GM21526 (cell line): ENCODE results near the gene SCAPER.
"Not testable (repeated sequence)": the region's sequence is repeated elsewhere in the genome, so short reads cannot be mapped to it uniquely, and the experiment has no call there.

Experiments used
- ATAC-seq: cut with Tn5 transposase; IDR thresholded peaks from one replicate; pipeline ENCODE4 v1.9.1; 2021; ENCODE audit warnings: moderate library complexity; ENCODE audit not compliant: unreplicated experiment, low FRiP score

The SCAPER gene

GRCh38 chr15:76916369-76916768 lies 11.2 kb upstream of the SCAPER start:
- no peak for ATAC-seq

DNA sequence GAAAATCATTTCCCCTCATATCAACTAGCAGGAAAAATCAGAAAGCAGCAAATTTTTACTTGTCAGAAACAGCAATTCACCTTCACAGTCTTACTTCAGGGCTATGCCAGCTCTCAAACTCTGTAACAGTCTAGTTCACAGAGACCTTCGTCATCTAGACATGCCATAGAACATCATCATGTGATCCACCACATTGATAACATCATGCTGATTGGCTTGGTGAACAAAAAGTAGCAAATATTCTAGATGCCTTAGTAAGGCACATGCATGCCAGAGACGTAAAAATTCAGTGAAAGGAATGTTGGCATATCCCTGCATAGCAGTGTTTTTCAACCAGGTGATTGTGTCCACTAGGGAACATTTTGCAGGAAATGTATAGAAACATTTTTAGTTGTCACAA lies 8.6 kb upstream of the SCAPER start:
- ATAC-seq, result no peak

GRCh38 chr15:76912430-76912829 lies 7.3 kb upstream of the SCAPER start:
- ATAC-seq, result no peak

- no peak for ATAC-seq
Observed at GRCh38 chr15:76905855-76906254, 715 bp upstream of the SCAPER start.

DNA sequence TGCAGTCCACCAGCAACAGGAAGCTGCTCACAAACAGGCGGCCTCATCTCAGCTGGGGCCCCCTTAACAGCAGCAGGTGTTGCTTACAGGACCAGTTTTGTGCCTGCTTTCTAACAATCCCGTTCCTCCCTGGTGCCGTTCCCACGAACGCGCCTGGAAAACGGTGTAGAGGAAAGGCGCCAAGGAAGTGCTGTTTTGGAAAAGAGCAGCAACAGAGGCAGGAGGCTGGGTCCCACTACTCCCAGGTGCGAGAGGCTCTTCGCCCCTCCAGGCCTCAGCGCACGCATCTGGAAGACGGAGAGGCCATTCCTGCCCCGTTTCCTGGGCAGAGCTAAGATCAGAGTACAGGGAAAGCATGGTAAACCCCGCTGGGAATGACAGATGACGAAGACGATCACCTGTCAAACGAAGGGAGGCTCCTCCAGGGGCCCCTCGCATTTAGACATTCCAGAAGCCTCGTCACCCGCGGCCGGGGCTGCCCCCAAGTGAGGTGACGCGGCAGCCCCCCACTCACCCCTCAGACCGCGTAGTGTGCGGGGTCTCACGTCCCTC lies 603 bp downstream of the SCAPER start:
- peak; percentile 28 for ATAC-seq

- no peak for ATAC-seq
Observed at GRCh38 chr15:76903251-76903681, 1.9 kb downstream of the SCAPER start.

DNA sequence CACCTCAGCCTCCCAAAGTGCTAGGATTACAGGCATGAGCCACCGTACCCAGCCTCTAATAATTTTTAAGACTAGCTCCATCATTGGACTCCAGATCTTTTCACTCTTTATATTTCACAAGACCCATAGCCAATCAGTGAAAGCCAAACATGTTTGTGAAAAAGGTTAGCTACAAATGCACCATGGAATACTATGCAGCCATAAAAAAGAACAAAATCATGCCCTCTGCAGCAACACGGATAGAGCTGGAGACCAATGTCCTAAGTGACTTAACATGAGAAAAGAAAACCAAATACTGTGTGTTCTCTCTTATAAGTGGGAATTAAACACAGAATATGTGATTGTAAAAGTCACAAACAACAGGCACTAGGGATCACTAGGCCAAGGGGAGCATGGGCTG lies 3.2 kb downstream of the SCAPER start:
- no peak for ATAC-seq

GRCh38 chr15:76899931-76900310 lies 5.2 kb downstream of the SCAPER start:
- not testable (repeated sequence) for ATAC-seq

GRCh38 chr15:76899176-76899930 lies 5.8 kb downstream of the SCAPER start:
- not testable (repeated sequence) for ATAC-seq

GRCh38 chr15:76898102-76898501 lies 7.0 kb downstream of the SCAPER start:
- ATAC-seq, result no peak

GRCh38 chr15:76894174-76894573 lies 11.0 kb downstream of the SCAPER start:
- no peak for ATAC-seq

DNA sequence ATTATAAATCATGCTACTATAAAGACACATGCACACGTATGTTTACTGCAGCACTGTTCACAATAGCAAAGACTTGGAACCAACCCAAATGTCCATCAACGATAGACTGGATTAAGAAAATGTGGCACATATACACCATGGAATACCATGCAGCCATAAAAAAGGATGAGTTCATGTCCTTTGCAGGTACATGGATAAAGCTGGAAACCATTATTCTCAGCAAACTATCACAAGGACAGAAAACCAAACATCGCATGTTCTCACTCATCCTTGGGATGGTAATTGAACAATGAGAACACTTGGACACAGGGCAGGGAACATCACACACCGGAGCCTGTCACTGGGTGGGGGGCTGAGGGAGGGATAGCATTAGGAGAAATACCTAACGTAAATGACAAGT lies 12.3 kb downstream of the SCAPER start:
- ATAC-seq, result not testable (repeated sequence)

- ATAC-seq, result not testable (repeated sequence)
Observed at GRCh38 chr15:76887280-76888141, 17.6 kb downstream of the SCAPER start.

- ATAC-seq, result no peak
Observed at GRCh38 chr15:76885212-76885611, 19.9 kb downstream of the SCAPER start.

DNA sequence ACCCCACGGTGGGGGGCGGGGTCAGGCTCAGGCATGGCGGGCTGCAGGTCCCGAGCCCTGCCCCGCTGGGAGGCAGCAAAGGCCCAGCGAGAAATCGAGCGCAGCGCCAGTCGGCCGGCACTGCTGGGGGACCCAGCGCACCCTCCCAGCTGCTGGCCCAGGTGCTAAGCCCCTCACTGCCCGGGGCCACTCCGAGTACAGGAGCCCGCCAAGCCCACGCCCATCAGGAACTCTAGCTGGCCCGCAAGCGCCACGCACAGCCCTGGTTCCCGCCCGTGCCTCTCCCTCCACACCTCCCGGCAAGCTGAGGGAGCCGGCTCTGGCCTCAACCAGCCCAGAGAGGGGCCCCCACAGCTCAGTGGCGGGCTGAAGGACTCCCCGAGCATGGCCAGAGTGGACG lies 29.2 kb downstream of the SCAPER start:
- no peak for ATAC-seq

DNA sequence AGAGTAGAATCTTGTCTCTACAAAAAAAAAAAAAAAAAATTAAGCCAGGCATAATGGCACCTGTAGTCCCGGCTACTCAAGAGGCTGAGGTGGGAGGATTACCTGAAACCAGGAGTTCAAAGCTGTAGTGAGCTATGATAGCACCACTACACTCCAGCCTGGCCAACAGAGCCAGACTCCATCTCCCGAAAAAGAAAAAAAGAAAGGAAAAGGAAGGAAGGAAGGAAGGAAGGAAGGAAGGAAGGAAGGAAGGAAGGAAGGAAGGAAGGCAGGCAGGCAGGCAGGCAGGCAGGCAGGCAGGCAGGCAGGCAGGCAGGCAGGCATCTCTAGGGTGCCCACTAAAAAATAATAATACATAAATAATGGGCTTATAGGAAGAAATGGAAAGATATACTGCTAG lies 32.1 kb downstream of the SCAPER start:
- not testable (repeated sequence) for ATAC-seq

DNA sequence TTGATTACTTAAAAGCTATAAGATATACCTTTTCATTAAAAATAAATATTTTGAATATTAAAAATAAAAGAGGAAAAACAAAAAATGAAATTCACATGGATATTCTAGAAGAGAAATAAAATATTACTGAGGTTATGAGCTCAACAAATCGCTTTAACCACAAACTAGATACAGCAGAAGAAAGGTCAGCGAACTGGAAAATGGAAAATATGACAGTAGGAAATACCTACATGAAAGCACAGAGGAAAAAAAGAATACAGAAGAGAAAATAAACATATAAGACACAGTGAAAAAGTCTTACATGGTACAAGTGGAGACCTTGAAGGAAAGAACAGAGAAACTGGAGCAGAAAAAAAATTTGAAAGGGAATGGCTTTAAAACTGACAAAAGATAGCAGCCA lies 33.2 kb downstream of the SCAPER start:
- no peak for ATAC-seq

- ATAC-seq, result no peak
Observed at GRCh38 chr15:76868740-76869139, 36.4 kb downstream of the SCAPER start.

- no peak for ATAC-seq
Observed at GRCh38 chr15:76866716-76867321, 38.3 kb downstream of the SCAPER start.

- no peak for ATAC-seq
Observed at GRCh38 chr15:76866008-76866407, 39.1 kb downstream of the SCAPER start.

DNA sequence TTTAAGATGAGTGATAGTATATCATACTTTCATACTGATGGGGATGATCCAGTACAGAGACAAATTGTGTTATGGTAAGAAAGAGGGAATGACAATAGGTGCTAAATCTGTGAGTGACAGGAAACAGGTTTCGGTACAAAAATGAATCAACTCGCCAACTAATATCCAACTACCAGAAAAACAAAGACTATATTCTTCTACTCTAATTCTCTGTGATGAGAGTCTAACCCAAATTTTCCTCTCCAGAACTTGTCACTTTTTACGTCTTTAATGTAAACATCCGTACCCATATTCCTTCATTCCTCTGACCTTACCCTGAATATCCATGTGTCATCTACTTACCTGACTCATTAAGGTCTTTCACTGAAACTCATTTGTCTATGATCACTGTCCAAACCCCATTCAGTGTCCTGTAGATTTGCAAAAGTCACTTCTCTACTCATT lies 39.6 kb downstream of the SCAPER start:
- ATAC-seq, result no peak
